GM12878 (cell line): ENCODE results near the gene PLA2G2C. TPM values are rescaled to one million over a fixed set of nuclear protein-coding genes. Genes with fewer than 3 reads are reported as not detected.

Experiments used
- ATAC-seq: fragments of 200-7000 bp; cut with Tn5 transposase; 3 replicates; pipeline ENCODE4 v1.9.1; 2020; ENCODE audit warnings: mild to moderate bottlenecking, moderate library complexity
- BruUV-seq: library from RNA; stranded (reverse); fragments of 400-500 nt; replicated peaks from 2 replicates; lab custom pipeline; 2021; lab: Mats Ljungman, UMichigan
- CTCF ChIA-PET: fragments of 300-600 bp; sonication (Branson Sonifier 250); formaldehyde crosslinking; extraction: SDS; loops from one replicate; lab custom pipeline; 2021; ENCODE audit warnings: inconsistent platforms; lab: Yijun Ruan, JAX
- POLR2A ChIA-PET: fragments of 350-600 bp; formaldehyde crosslinking; extraction: SDS; loops from one replicate; lab custom pipeline; 2021; ENCODE audit warnings: inconsistent platforms; lab: Charles Lee
- RAD21 ChIA-PET: fragments of 300-600 bp; sonication (Branson Sonifier 250); formaldehyde crosslinking; loops from one replicate; lab custom pipeline; 2023; ENCODE audit warnings: antibody characterized with exemption; ENCODE audit not compliant: unreplicated experiment; lab: Charles Lee
- SMC1A ChIA-PET: fragments of 300-600 bp; sonication (Branson Sonifier 250); formaldehyde crosslinking; loops from one replicate; lab custom pipeline; 2023; ENCODE audit not compliant: unreplicated experiment, uncharacterized antibody; lab: Charles Lee
- DNase-seq: peaks from one replicate; pipeline ENCODE4 v3.0.0-alpha.2; 2011; ENCODE audit warnings: low read depth, low spot score
- FAIRE-seq: peaks from 3 replicates; lab custom pipeline; 2011; peaks lifted over from hg19 to GRCh38; lab: Jason Lieb, UNC
- H2AFZ ChIP-seq: 2 replicates; pipeline ENCODE4 v1.6.0; 2011; ENCODE audit warnings: low read depth, low read length, control low read depth; ENCODE audit not compliant: control insufficient read depth
- H3K27ac ChIP-seq: 2 replicates; pipeline ENCODE4 v1.5.1; 2011; ENCODE audit warnings: control low read depth; ENCODE audit not compliant: control insufficient read depth, insufficient read depth
- H3K27me3 ChIP-seq, 2 experiments: replicated peaks in 1 of 2; 2 replicates each; pipeline versions ENCODE4 v1.6.0 to v1.6.1; 2011; ENCODE audit warnings: low read length in 1 of 2; ENCODE audit not compliant: control insufficient read depth in 2 of 2, insufficient read depth in 2 of 2
- H3K36me3 ChIP-seq, 2 experiments: 2 replicates each; pipeline ENCODE4 v1.5.1; 2011; ENCODE audit warnings: low read length in 1 of 2; ENCODE audit not compliant: control insufficient read depth in 2 of 2, insufficient read depth in 2 of 2
- H3K4me1 ChIP-seq: 2 replicates; pipeline ENCODE4 v1.6.1; 2011; ENCODE audit warnings: mild to moderate bottlenecking, low read length, moderate library complexity, mixed read lengths; ENCODE audit not compliant: control insufficient read depth, insufficient read depth
- H3K4me2 ChIP-seq: 2 replicates; pipeline ENCODE4 v1.6.0; 2011; ENCODE audit warnings: control low read depth; ENCODE audit not compliant: control insufficient read depth, insufficient read depth
- H3K4me3 ChIP-seq: fragments of 200-600 bp; sonication (generic); 2 replicates; pipeline ENCODE4 v1.5.1; 2016
- H3K79me2 ChIP-seq: 2 replicates; pipeline ENCODE4 v1.6.0; 2011; ENCODE audit warnings: low read length; ENCODE audit not compliant: control insufficient read depth, insufficient read depth
- H3K9ac ChIP-seq: 2 replicates; pipeline ENCODE4 v1.8.0; 2011; ENCODE audit warnings: low read length, control low read depth, mixed read lengths; ENCODE audit not compliant: control insufficient read depth, insufficient read depth
- H3K9me3 ChIP-seq: replicated peaks from 3 replicates; pipeline ENCODE4 v1.5.1; 2011; ENCODE audit warnings: mild to moderate bottlenecking, low read length; ENCODE audit not compliant: control insufficient read depth, insufficient read depth
- H4K20me1 ChIP-seq: 2 replicates; pipeline ENCODE4 v1.6.0; 2011; ENCODE audit not compliant: control insufficient read depth, insufficient read depth
- BMI1 ChIP-seq: fragments of 450-650 bp; IDR thresholded peaks from 2 replicates; pipeline ENCODE4 v1.6.1; 2016; ENCODE audit warnings: mild to moderate bottlenecking, moderate library complexity, borderline replicate concordance
- FOS ChIP-seq: IDR thresholded peaks from 3 replicates; pipeline ENCODE4 v1.6.1; 2011; ENCODE audit warnings: borderline replicate concordance; ENCODE audit not compliant: insufficient read length; ENCODE audit errors: extremely low read depth
- HDAC2 ChIP-seq: fragments of 200-600 bp; sonication (generic); IDR thresholded peaks from 2 replicates; pipeline ENCODE4 v1.6.1; 2017
- LARP7 ChIP-seq: fragments of 450-650 bp; IDR thresholded peaks from 2 replicates; pipeline ENCODE4 v1.6.1; 2017; ENCODE audit warnings: mild to moderate bottlenecking
- MAX ChIP-seq: IDR thresholded peaks from 2 replicates; pipeline ENCODE4 v1.6.1; 2012; ENCODE audit warnings: low read depth, low read length, improper control_type of control experiment
- MEF2B ChIP-seq: fragments of 450-650 bp; IDR thresholded peaks from 2 replicates; pipeline ENCODE4 v1.6.1; 2018; ENCODE audit warnings: mild to moderate bottlenecking, moderate library complexity; ENCODE audit not compliant: partially characterized antibody, poor library complexity, severe bottlenecking
- NFIC ChIP-seq: IDR thresholded peaks from 2 replicates; pipeline ENCODE4 v1.6.1; 2012; ENCODE audit warnings: low read depth, mild to moderate bottlenecking, inconsistent platforms, low read length, moderate library complexity
- NFYA ChIP-seq: IDR thresholded peaks from 2 replicates; pipeline ENCODE4 v1.6.1; 2011; ENCODE audit warnings: low read depth, mild to moderate bottlenecking, low read length, improper control_type of control experiment, borderline replicate concordance
- RAD21 ChIP-seq: IDR thresholded peaks from 2 replicates; pipeline ENCODE4 v1.6.1; 2011; ENCODE audit warnings: mild to moderate bottlenecking, low read depth, low read length, moderate library complexity; ENCODE audit not compliant: insufficient read depth
- RELA ChIP-seq: fragments of 450-650 bp; IDR thresholded peaks from 2 replicates; pipeline ENCODE4 v1.8.0; 2014; ENCODE audit warnings: borderline replicate concordance; ENCODE audit not compliant: partially characterized antibody
- RFX5 ChIP-seq: IDR thresholded peaks from 2 replicates; pipeline ENCODE4 v1.6.1; 2011; ENCODE audit warnings: low read depth, low read length, improper control_type of control experiment
- YBX1 ChIP-seq: fragments of 450-650 bp; IDR thresholded peaks from 2 replicates; pipeline ENCODE4 v1.6.1; 2016; ENCODE audit warnings: antibody characterized with exemption
- WGBS: methylation state at CpG from one replicate; pipeline ENCODE4 v1.1.6; 2016; ENCODE audit warnings: low lambda C conversion rate; ENCODE audit not compliant: insufficient replicate concordance, insufficient coverage; ENCODE audit errors: missing lambda C conversion rate; 5-methylcytosine and 5-hydroxymethylcytosine counted together
- in situ Hi-C: fragments of 300-500 bp; cut with MboI; formaldehyde crosslinking; loops from 9 replicates; pipeline ENCODE4 v1.14.3; 2018; ENCODE audit warnings: mixed read lengths
- intact Hi-C: fragments of 100-400 bp; cut with micrococcal nuclease; formaldehyde crosslinking; loops from one replicate; pipeline ENCODE4 v1.14.2; 2022; ENCODE audit not compliant: unreplicated experiment
- polyA plus RNA-seq, 11 experiments: library from polyadenylated mRNA; depleted of rRNA in 4 of 11; unstranded in 6 of 11; stranded (reverse) in 5 of 11; fragments of >200 nt; fragmentation: Nextera tagmentation in 4 of 11; fragmentation: Illumina TruSeq in 1 of 11; extraction: Ambion mirVana in 4 of 11; extraction: Trizol in 1 of 11; gene quantifications; 1 replicate in 1 of 11; 2 replicates in 10 of 11; pipeline versions ENCODE4 v1.2.1 to v1.2.3, GENCODE V29; 2011 to 2016; ENCODE audit warnings: inconsistent platforms in 2 of 11, missing spikeins in 2 of 11, low read depth in 1 of 11
- total RNA-seq, 4 experiments: library from RNA; depleted of rRNA in 3 of 4; stranded (reverse); fragments of >200 nt in 3 of 4; fragmentation: Illumina TruSeq in 1 of 4; extraction: Trizol in 1 of 4; gene quantifications; 2 replicates each; pipeline versions ENCODE4 v1.2.1 to v1.2.3, GENCODE V29; 2013 to 2021
- TF ChIP-seq, protein P1 (sequence below): fragments of 450-650 bp; IDR thresholded peaks from 2 replicates; pipeline ENCODE4 v1.6.1; 2016; ENCODE audit warnings: mild to moderate bottlenecking, moderate library complexity, borderline replicate concordance

The PLA2G2C gene
- total and polyA plus RNA-seq, 10 of the 15 experiments (the other 5 are each of a cell fraction or from before 2014, with no cell fraction given), result 0.05 TPM; not detected in 9

DNA sequence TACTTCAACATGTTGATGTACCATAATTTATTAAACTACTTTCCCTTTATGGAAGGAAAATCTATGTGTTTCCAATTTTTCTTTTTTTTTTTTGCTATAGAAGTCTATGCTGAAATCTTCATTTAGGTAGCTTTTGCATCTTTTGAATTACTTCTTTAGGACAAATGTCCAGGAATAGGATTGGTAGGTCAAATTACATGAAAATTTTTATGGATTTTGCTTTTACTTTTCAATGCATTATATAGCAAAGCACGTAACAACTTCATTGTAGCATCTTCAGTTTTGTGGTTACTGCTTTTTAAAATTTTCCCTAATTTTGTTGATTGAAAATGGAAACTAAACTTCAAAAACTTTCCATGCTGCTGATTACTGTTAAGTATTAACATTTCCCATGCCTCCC lies 12.0 kb upstream of the PLA2G2C start:
- Histone ChIP-seq H3K27me3 (peaks cover 4 to 5% of the 10 kb centered on the region in 2 experiments; a peak in 2 of 4 replicates), H3K27ac (no peak overlapping the region), H4K20me1 (no peaks in the 10 kb centered on the region), H3K9me3 (no peaks in the 10 kb centered on the region), H3K9ac (no peak overlapping the region), H3K4me1 (no peaks in the 10 kb centered on the region), H3K4me3 (no peak overlapping the region), H3K4me2 (no peak overlapping the region), H2AFZ (no peak overlapping the region), H3K79me2 (no peaks in the 10 kb centered on the region), H3K36me3 (no peaks in the 10 kb centered on the region)
- in situ Hi-C loops, result no loop called here
- BruUV-seq, result no TSS peak
- POLR2A ChIA-PET, result no interaction called here
- CTCF ChIA-PET, result no interaction called here
- SMC1A ChIA-PET, result no interaction called here
- WGBS, result 55% methylated on average over 1 of the region's 1 CpG
- intact Hi-C loops, result loop anchor here (5.0 to 10.0 kb wide), 2 partner anchors 46 to 223 kb away; partner anchors contain the start of gene PLA2G2A
- TF ChIP-seq RFX5 (no peak), LARP7 (no peak), NFIC (no peak), BMI1 (no peak), RAD21 (no peak), YBX1 (no peak), HDAC2 (no peak), RELA (no peak), NFYA (no peak), FOS (no peak), MAX (no peak), MEF2B (no peak)
- TF ChIP-seq, protein P1, sequence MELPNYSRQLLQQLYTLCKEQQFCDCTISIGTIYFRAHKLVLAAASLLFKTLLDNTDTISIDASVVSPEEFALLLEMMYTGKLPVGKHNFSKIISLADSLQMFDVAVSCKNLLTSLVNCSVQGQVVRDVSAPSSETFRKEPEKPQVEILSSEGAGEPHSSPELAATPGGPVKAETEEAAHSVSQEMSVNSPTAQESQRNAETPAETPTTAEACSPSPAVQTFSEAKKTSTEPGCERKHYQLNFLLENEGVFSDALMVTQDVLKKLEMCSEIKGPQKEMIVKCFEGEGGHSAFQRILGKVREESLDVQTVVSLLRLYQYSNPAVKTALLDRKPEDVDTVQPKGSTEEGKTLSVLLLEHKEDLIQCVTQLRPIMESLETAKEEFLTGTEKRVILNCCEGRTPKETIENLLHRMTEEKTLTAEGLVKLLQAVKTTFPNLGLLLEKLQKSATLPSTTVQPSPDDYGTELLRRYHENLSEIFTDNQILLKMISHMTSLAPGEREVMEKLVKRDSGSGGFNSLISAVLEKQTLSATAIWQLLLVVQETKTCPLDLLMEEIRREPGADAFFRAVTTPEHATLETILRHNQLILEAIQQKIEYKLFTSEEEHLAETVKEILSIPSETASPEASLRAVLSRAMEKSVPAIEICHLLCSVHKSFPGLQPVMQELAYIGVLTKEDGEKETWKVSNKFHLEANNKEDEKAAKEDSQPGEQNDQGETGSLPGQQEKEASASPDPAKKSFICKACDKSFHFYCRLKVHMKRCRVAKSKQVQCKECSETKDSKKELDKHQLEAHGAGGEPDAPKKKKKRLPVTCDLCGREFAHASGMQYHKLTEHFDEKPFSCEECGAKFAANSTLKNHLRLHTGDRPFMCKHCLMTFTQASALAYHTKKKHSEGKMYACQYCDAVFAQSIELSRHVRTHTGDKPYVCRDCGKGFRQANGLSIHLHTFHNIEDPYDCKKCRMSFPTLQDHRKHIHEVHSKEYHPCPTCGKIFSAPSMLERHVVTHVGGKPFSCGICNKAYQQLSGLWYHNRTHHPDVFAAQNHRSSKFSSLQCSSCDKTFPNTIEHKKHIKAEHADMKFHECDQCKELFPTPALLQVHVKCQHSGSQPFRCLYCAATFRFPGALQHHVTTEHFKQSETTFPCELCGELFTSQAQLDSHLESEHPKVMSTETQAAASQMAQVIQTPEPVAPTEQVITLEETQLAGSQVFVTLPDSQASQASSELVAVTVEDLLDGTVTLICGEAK, result no peak
- no peak for DNase-seq
- no peak for FAIRE-seq
- RAD21 ChIA-PET, result no interaction called here
- ATAC-seq, result no peak
